Stomach smooth muscle (tissue), 2 donors: ENCODE data around the gene KCNG2.
"Not testable (repeated sequence)": the region's sequence is repeated elsewhere in the genome, so short reads cannot be mapped to it uniquely, and the experiment has no call there.

Experiments used
- H3K27ac ChIP-seq: one replicate; pipeline ENCODE4 v1.7.0; 2013; ENCODE audit warnings: mild to moderate bottlenecking, low read length, inconsistent platforms
- H3K27me3 ChIP-seq, 2 donors: one replicate each; pipeline ENCODE4 v1.7.0; 2013; ENCODE audit warnings: low read length in 2 of 2; ENCODE audit not compliant: insufficient read depth in 2 of 2, control insufficient read depth in 1 of 2
- H3K36me3 ChIP-seq, 2 donors: one replicate each; pipeline ENCODE4 v1.7.0; 2013; ENCODE audit warnings: low read length in 2 of 2; ENCODE audit not compliant: control insufficient read depth in 2 of 2, insufficient read depth in 2 of 2
- H3K4me1 ChIP-seq: one replicate; pipeline ENCODE4 v1.7.0; 2013; ENCODE audit warnings: low read length; ENCODE audit not compliant: control insufficient read depth, insufficient read depth
- H3K4me3 ChIP-seq, 2 donors: one replicate each; pipeline ENCODE4 v1.7.0; 2013; ENCODE audit warnings: low read length in 2 of 2
- H3K9ac ChIP-seq, 2 donors: one replicate each; pipeline ENCODE4 v1.7.0; 2013; ENCODE audit warnings: low read length in 2 of 2, mild to moderate bottlenecking in 1 of 2
- H3K9me3 ChIP-seq, 2 donors: one replicate each; pipeline ENCODE4 v1.7.0; 2013; ENCODE audit warnings: low read length in 2 of 2; ENCODE audit not compliant: control insufficient read depth in 2 of 2
- donor health status: healthy.
- donor health status: Pancreatic carcinoma.

Gene KCNG2

GRCh38 chr18:79872527-79873444 lies 75.0 kb downstream of the KCNG2 start:
- Histone ChIP-seq H3K4me1 (no peaks in the 10 kb centered on the region), H3K27ac (no peak overlapping the region), H3K4me3 (no peak overlapping the region), H3K9ac (no peak overlapping the region), H3K27me3 (peaks cover 2 to 9% of the 10 kb centered on the region in 2 donors), H3K9me3 (no peaks in the 10 kb centered on the region), H3K36me3 (no peaks in the 10 kb centered on the region)

DNA sequence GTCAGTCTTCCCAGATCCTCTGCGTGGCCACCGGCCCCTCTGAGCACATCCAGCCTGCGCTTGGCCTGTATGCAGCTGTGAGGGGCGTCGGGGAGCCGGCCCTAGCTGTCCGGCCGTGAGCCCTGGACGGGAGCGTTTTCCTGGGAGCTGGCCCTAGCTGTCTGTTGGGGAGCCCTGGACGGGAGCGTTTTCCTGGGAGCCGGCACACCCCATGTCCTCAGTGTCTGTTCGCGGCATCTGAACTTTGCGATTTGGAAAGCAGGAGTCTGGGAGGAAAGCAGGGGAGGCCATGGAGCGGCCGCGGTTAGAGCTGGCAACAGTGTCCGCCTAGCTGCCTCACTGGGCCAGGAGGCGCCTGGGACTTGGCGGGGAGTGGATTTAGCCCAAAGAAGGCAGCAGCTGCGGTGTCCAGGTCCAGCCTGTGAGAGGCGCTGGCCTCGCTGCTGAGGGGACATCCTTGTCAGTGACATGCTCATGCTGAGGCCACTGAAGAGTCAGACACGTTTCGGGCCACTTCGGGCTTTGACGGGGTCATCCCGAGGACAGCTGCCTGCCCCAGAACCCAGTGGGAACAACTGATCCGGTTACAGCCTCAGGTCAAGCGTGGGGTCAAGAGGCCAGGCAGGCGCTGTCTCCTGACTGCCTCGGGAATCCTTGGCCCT lies 75.8 kb downstream of the KCNG2 start:
- Histone ChIP-seq H3K27me3 (peaks cover 2 to 9% of the 10 kb centered on the region in 2 donors), H3K36me3 (no peaks in the 10 kb centered on the region)

GRCh38 chr18:79874553-79875530 lies 77.1 kb downstream of the KCNG2 start:
- Histone ChIP-seq H3K9me3 (peaks cover 0 to 6% of the 10 kb centered on the region in 2 donors), H3K4me1 (no peaks in the 10 kb centered on the region), H3K36me3 (no peaks in the 10 kb centered on the region), H3K27me3 (peaks cover 2 to 9% of the 10 kb centered on the region in 2 donors), H3K9ac (no peak overlapping the region), H3K4me3 (no peak overlapping the region), H3K27ac (no peak overlapping the region)

More for the DNA sequence above, 75.8 kb downstream of the KCNG2 start:
- Histone ChIP-seq H3K4me1 (no peaks in the 10 kb centered on the region), H3K4me3 (no peak overlapping the region), H3K9me3 (no peaks in the 10 kb centered on the region), H3K9ac (no peak overlapping the region), H3K27ac (no peak overlapping the region)

GRCh38 chr18:79875531-79875919 lies 77.8 kb downstream of the KCNG2 start:
- H3K9me3 ChIP-seq: peaks cover 0 to 7% of the 10 kb centered on the region in 2 donors

GRCh38 chr18:79875931-79876461 lies 78.3 kb downstream of the KCNG2 start:
- Histone ChIP-seq H3K9ac (no peak overlapping the region), H3K27me3 (peaks cover 2 to 9% of the 10 kb centered on the region in 2 donors), H3K36me3 (no peaks in the 10 kb centered on the region), H3K4me3 (no peak overlapping the region), H3K27ac (no peak overlapping the region), H3K4me1 (no peaks in the 10 kb centered on the region), H3K9me3 (peaks cover 0 to 7% of the 10 kb centered on the region in 2 donors)

More at GRCh38 chr18:79875531-79875919, 77.8 kb downstream of the KCNG2 start:
- no peak overlapping the region for H3K27ac ChIP-seq
- no peak overlapping the region for H3K9ac ChIP-seq
- no peaks in the 10 kb centered on the region for H3K4me1 ChIP-seq
- H3K4me3 ChIP-seq: no peak overlapping the region
- no peaks in the 10 kb centered on the region for H3K36me3 ChIP-seq
- peaks cover 2 to 9% of the 10 kb centered on the region in 2 donors for H3K27me3 ChIP-seq

DNA sequence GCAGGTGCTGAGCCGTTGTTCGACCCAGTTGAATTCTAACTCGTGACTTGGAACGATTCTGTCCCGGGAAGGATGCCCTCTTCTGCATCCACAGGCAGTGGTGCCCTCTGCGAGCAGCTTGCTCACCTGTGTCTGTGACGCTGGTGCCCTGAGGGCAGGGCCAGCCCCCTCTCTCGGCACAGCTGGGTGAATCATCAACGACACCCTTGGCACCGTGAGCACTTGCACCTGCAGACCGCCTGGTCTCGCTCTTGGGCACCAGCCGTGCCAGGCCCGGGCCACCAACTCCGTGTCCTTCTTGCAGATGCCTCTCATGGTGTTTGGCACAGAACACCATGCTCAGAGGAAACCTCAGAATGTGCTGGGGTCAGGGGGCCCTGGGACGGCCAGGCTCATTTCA lies 78.8 kb downstream of the KCNG2 start:
- no peak overlapping the region for H3K9ac ChIP-seq
- H3K27me3 ChIP-seq: peaks cover 2 to 8% of the 10 kb centered on the region in 2 donors
- no peak overlapping the region for H3K4me3 ChIP-seq
- no peaks in the 10 kb centered on the region for H3K4me1 ChIP-seq
- no peaks in the 10 kb centered on the region for H3K36me3 ChIP-seq
- peaks cover under 1 to 7% of the 10 kb centered on the region in 2 donors for H3K9me3 ChIP-seq
- no peak overlapping the region for H3K27ac ChIP-seq

GRCh38 chr18:79877163-79878091 lies 79.7 kb downstream of the KCNG2 start:
- Histone ChIP-seq H3K36me3 (no peaks in the 10 kb centered on the region), H3K27me3 (peaks cover 2 to 3% of the 10 kb centered on the region in 2 donors), H3K4me1 (no peaks in the 10 kb centered on the region), H3K4me3 (no peak overlapping the region), H3K9ac (no peak overlapping the region), H3K9me3 (peaks cover 2 to 7% of the 10 kb centered on the region in 2 donors), H3K27ac (no peak overlapping the region)

DNA sequence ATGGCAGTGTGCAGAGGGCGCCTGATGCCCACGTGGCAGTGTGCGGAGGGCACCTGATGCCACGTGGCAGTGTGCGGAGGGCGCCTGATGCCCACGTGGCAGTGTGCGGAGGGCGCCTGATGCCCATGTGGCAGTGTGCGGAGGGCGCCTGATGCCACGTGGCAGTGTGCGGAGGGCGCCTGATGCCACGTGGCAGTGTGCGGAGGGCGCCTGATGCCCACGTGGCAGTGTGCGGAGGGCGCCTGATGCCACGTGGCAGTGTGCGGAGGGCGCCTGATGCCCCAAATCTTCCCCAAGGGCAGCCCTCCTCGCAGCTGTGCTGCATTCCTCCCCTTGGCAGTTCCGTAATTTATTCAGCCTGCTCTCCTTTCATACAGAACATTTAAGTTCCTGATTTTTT lies 80.5 kb downstream of the KCNG2 start:
- not testable (repeated sequence) for H3K27me3 ChIP-seq, H3K36me3 ChIP-seq, H3K9me3 ChIP-seq, H3K4me3 ChIP-seq, H3K4me1 ChIP-seq, H3K27ac ChIP-seq, H3K9ac ChIP-seq

DNA sequence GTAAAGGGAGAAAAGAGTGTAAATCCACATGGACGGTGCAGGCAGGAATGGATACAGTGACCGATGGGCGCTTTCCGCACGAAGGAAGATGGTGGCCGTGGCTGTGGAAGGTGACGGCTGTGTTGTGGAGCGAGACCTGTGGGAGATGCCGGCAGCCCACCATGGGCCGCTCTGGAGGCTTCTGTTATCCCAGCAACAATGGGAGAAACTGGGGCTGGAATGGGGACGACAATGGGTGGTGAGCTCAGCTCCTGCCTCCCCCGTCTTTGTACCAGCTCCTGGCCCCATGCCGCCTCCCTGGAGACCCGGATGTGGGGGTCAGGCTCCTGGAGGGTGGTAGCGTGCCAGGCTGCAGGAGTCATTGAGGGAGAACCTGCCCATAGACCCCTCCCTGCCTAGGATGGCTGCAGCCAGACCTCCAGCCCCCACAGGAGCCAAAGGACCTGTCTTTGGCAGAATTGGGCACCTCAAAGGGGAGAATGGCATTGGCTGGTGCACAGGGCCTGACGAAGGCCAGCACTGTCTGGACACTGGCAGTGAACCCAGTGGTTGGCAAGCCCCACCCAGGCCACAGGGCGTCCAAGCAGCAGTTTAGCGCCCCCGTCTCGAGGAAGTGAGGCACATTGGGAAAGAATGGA lies 81.1 kb downstream of the KCNG2 start:
- Histone ChIP-seq H3K9ac (no peak overlapping the region), H3K4me1 (no peaks in the 10 kb centered on the region), H3K27ac (no peak overlapping the region), H3K36me3 (no peaks in the 10 kb centered on the region), H3K4me3 (no peak overlapping the region), H3K27me3 (peaks cover 2 to 3% of the 10 kb centered on the region in 2 donors), H3K9me3 (peaks cover 2 to 7% of the 10 kb centered on the region in 2 donors)
